Endothelial cell of umbilical vein (primary cell): ENCODE results near the gene FUT8. TPM values are rescaled to one million over a fixed set of nuclear protein-coding genes. Genes with fewer than 3 reads are reported as not detected.

ENCODE experiments used
- BruUV-seq: library from RNA; stranded (reverse); fragments of 400-500 nt; replicated peaks from 2 replicates; lab custom pipeline; 2021; lab: Mats Ljungman, UMichigan
- CTCF ChIA-PET: fragments of 300-600, 350-600 bp; sonication (Branson Sonifier 250); formaldehyde crosslinking; loops from one replicate; lab custom pipeline; 2021; ENCODE audit warnings: antibody characterized with exemption, inconsistent platforms; lab: Charles Lee
- POLR2A ChIA-PET: fragments of 300-600, 350-600 bp; sonication (Branson Sonifier 250); formaldehyde crosslinking; loops from one replicate; lab custom pipeline; 2021; ENCODE audit warnings: antibody characterized with exemption, inconsistent platforms; lab: Charles Lee
- DNase-seq: peaks from one replicate; pipeline ENCODE4 v3.0.0-alpha.2; 2011; ENCODE audit warnings: low read depth, low spot score
- FAIRE-seq: peaks from 2 replicates; lab custom pipeline; 2011; peaks lifted over from hg19 to GRCh38; lab: Jason Lieb, UNC
- H2AFZ ChIP-seq: 2 replicates; pipeline ENCODE4 v1.6.0; 2012; ENCODE audit warnings: low read depth, low read length, control low read depth, inconsistent platforms
- H3K27ac ChIP-seq: 2 replicates; pipeline ENCODE4 v1.5.1; 2011; ENCODE audit warnings: low read depth, mild to moderate bottlenecking, control low read depth, low read length, moderate library complexity; ENCODE audit not compliant: insufficient read depth
- H3K27me3 ChIP-seq, 2 experiments: 2 replicates each; pipeline versions ENCODE4 v1.6.0 to v1.6.1; 2011; ENCODE audit warnings: low read length in 2 of 2, mixed read lengths in 1 of 2; ENCODE audit not compliant: control insufficient read depth in 2 of 2, insufficient read depth in 2 of 2
- H3K36me3 ChIP-seq, 2 experiments: 2 replicates in 1 of 2; 3 replicates in 1 of 2; pipeline ENCODE4 v1.5.1; 2011; ENCODE audit warnings: low read length in 2 of 2, mild to moderate bottlenecking in 1 of 2, moderate library complexity in 1 of 2; ENCODE audit not compliant: control insufficient read depth in 2 of 2, insufficient read depth in 2 of 2; ENCODE audit errors: extremely low read depth in 1 of 2
- H3K4me1 ChIP-seq: 3 replicates; pipeline ENCODE4 v1.5.1; 2011; ENCODE audit warnings: mild to moderate bottlenecking, low read length; ENCODE audit not compliant: control insufficient read depth, insufficient read depth; ENCODE audit errors: extremely low read depth
- H3K4me2 ChIP-seq: 2 replicates; pipeline ENCODE4 v1.6.1; 2011; ENCODE audit warnings: low read length, control low read depth, mixed read lengths; ENCODE audit not compliant: insufficient read depth
- H3K4me3 ChIP-seq, 3 experiments: fragments of 200-600 bp in 1 of 3; sonication (generic), shearing (Covaris generic) in 1 of 3; replicated peaks in 1 of 3; 2 replicates each; pipeline ENCODE4 v1.5.1; 2011 to 2016; ENCODE audit warnings: control low read depth in 3 of 3, low read length in 3 of 3, mild to moderate bottlenecking in 2 of 3, inconsistent platforms in 1 of 3, low read depth in 1 of 3, moderate library complexity in 1 of 3; ENCODE audit not compliant: insufficient read depth in 1 of 3
- H3K79me2 ChIP-seq: 2 replicates; pipeline ENCODE4 v1.6.0; 2012; ENCODE audit warnings: low read length, inconsistent platforms; ENCODE audit not compliant: control insufficient read depth, insufficient read depth
- H3K9ac ChIP-seq: replicated peaks from 2 replicates; pipeline ENCODE3; 2011; ENCODE audit warnings: low read length, control low read depth; ENCODE audit not compliant: insufficient read depth; ENCODE audit errors: extremely low read depth
- H3K9me1 ChIP-seq: replicated peaks from 3 replicates; pipeline ENCODE4 v1.6.0; 2011; ENCODE audit warnings: mild to moderate bottlenecking, low read length; ENCODE audit not compliant: control insufficient read depth, insufficient read depth; ENCODE audit errors: extremely low read depth
- H3K9me3 ChIP-seq: replicated peaks from 2 replicates; pipeline ENCODE4 v1.5.1; 2012; ENCODE audit warnings: low read length, inconsistent platforms; ENCODE audit not compliant: control insufficient read depth, insufficient read depth
- H4K20me1 ChIP-seq: replicated peaks from 2 replicates; pipeline ENCODE3; 2011; ENCODE audit warnings: mild to moderate bottlenecking, low read length; ENCODE audit not compliant: control insufficient read depth, insufficient read depth; ENCODE audit errors: extremely low read depth
- CTCF ChIP-seq, 2 donors: IDR thresholded peaks; 1 replicate in 1 of 2; 2 replicates in 1 of 2; pipeline ENCODE4 v1.5.1; 2011; ENCODE audit warnings: low read length in 2 of 2, mild to moderate bottlenecking in 2 of 2, moderate library complexity in 2 of 2, control low read depth in 1 of 2, inconsistent platforms in 1 of 2, low read depth in 1 of 2; ENCODE audit not compliant: insufficient read depth in 1 of 2; ENCODE audit errors: extremely low read depth in 1 of 2
- EZH2 ChIP-seq: IDR thresholded peaks from 2 replicates; pipeline ENCODE4 v1.6.1; 2012; ENCODE audit warnings: borderline replicate concordance, low read depth, mild to moderate bottlenecking, moderate library complexity, low read length, inconsistent platforms; ENCODE audit not compliant: severe bottlenecking
- FOS ChIP-seq: IDR thresholded peaks from 2 replicates; pipeline ENCODE4 v1.6.1; 2011; ENCODE audit warnings: mild to moderate bottlenecking, low read length, moderate library complexity, borderline replicate concordance; ENCODE audit not compliant: insufficient read depth
- GATA2 ChIP-seq: IDR thresholded peaks from 2 replicates; pipeline ENCODE4 v1.7.0; 2011; ENCODE audit warnings: low read depth, mild to moderate bottlenecking, moderate library complexity, mixed read lengths, low read length; ENCODE audit not compliant: insufficient read length, insufficient read depth
- JUN ChIP-seq: IDR thresholded peaks from 2 replicates; pipeline ENCODE4 v1.6.1; 2011; ENCODE audit warnings: borderline replicate concordance, low read depth; ENCODE audit not compliant: insufficient read length, insufficient read depth
- MAX ChIP-seq: IDR thresholded peaks from 2 replicates; pipeline ENCODE4 v1.6.1; 2011; ENCODE audit not compliant: insufficient read depth, insufficient read length
- MYC ChIP-seq: IDR thresholded peaks from one replicate; pipeline ENCODE4 v1.6.1; 2011; ENCODE audit warnings: mild to moderate bottlenecking, low read depth, low read length
- POLR2A ChIP-seq: IDR thresholded peaks from 2 replicates; pipeline ENCODE4 v1.6.1; 2012; ENCODE audit warnings: low read depth, mild to moderate bottlenecking, control low read depth, low read length
- POLR2AphosphoS5 ChIP-seq: IDR thresholded peaks from 2 replicates; pipeline ENCODE4 v1.6.1; 2012; ENCODE audit warnings: low read depth, mild to moderate bottlenecking, control low read depth, low read length, moderate library complexity; ENCODE audit not compliant: insufficient read depth
- dilution Hi-C: fragments of 300-500 bp; cut with MboI; formaldehyde crosslinking; loops from one replicate; pipeline ENCODE4 v1.15.0; 2019; ENCODE audit warnings: low sequenced_read_pairs; ENCODE audit not compliant: extremely low pct_ligation_motif_present
- intact Hi-C: fragments of 100-400 bp; cut with micrococcal nuclease; formaldehyde crosslinking; loops from one replicate; pipeline ENCODE4 v1.10.0; 2022
- polyA plus RNA-seq, 4 experiments: library from polyadenylated mRNA; depleted of rRNA in 3 of 4; stranded (reverse) in 3 of 4; unstranded in 1 of 4; fragments of >200 nt; gene quantifications; 2 replicates each; pipeline versions ENCODE4 v1.2.1 to v1.2.3, GENCODE V29; 2011 to 2012; ENCODE audit warnings: missing spikeins in 1 of 4
- total RNA-seq: library from RNA; stranded (reverse); gene quantifications from 2 replicates; pipeline ENCODE4 v1.2.3, GENCODE V29; 2021

The FUT8 gene
- total and polyA plus RNA-seq, 2 donors (not counting 3 experiments of a cell fraction or from before 2014, with no cell fraction given), result 16.7 to 38.8 TPM

GRCh38 chr14:65594882-65595237, 182.3 kb downstream of the FUT8 start:
- TF ChIP-seq JUN, result no peak
- no peak for TF ChIP-seq MAX
- no peak for TF ChIP-seq MYC
- TF ChIP-seq GATA2, result no peak
- no peak for TF ChIP-seq POLR2AphosphoS5
- TF ChIP-seq EZH2, result no peak
- TF ChIP-seq POLR2A, result no peak
- TF ChIP-seq CTCF (IDR thresholded peaks at IDR 0.05; ENCODE audit: extremely low read depth in 1 of 2, insufficient read depth in 1 of 2, low read depth in 1 of 2, low read length in 2 of 2), result no peak
- no peak for TF ChIP-seq FOS
- H3K9me1 ChIP-seq, result no peaks in the 10 kb centered on the region
- H3K4me2 ChIP-seq, result no peak overlapping the region
- FAIRE-seq (no peak), DNase-seq (no peak)
- H3K4me3 ChIP-seq, result no peak overlapping the region
- intact Hi-C loops (no loop called here), dilution Hi-C loops (no loop called here)
- no TSS peak for BruUV-seq
- no peaks in the 10 kb centered on the region for H3K79me2 ChIP-seq
- no peak overlapping the region for H3K27ac ChIP-seq
- no peak overlapping the region for H3K9ac ChIP-seq
- H4K20me1 ChIP-seq, result no peaks in the 10 kb centered on the region
- H3K4me1 ChIP-seq, result no peaks in the 10 kb centered on the region
- POLR2A ChIA-PET, result no interaction called here
- H2AFZ ChIP-seq, result no peak overlapping the region
- H3K27me3 ChIP-seq, result no peaks in the 10 kb centered on the region
- H3K36me3 ChIP-seq, result no peaks in the 10 kb centered on the region
- no peaks in the 10 kb centered on the region for H3K9me3 ChIP-seq
- CTCF ChIA-PET, result no interaction called here
